ENCODE measurements around the gene CEP128.

The CEP128 gene

GRCh38 chr14:80679273-80679672 lies 262.3 kb downstream of the CEP128 start:
- Histone ChIP-seq H3K36me3 (replicated peaks) (no peaks in the 10 kb centered on the region), H3K27me3 (replicated peaks) (no peaks in the 10 kb centered on the region), H3K27ac (no peak overlapping the region), H3K4me3 (ENCODE audit: low read depth, low read length) (no peak overlapping the region)
- no peak for DNase-seq
- TF ChIP-seq CTCF (IDR thresholded peaks at IDR 0.05; ENCODE audit: low read depth, low read length, missing control alignments): no peak
- in situ Hi-C loops (cut with HindIII; ENCODE audit: low pct_ligation_motif_present, low sequenced_read_pairs): no loop called here

GRCh38 chr14:80678436-80678835 lies 263.1 kb downstream of the CEP128 start:
- Histone ChIP-seq H3K27me3 (replicated peaks) (no peaks in the 10 kb centered on the region), H3K27ac (no peak overlapping the region), H3K36me3 (replicated peaks) (no peaks in the 10 kb centered on the region), H3K4me3 (ENCODE audit: low read depth, low read length) (no peak overlapping the region)
- in situ Hi-C loops (cut with HindIII; ENCODE audit: low pct_ligation_motif_present, low sequenced_read_pairs): no loop called here
- no peak for TF ChIP-seq CTCF (IDR thresholded peaks at IDR 0.05; ENCODE audit: low read depth, low read length, missing control alignments)
- DNase-seq: no peak

GRCh38 chr14:80669426-80669825 lies 272.1 kb downstream of the CEP128 start:
- no peak for TF ChIP-seq CTCF (IDR thresholded peaks at IDR 0.05; ENCODE audit: low read depth, low read length, missing control alignments)
- Histone ChIP-seq H3K36me3 (replicated peaks) (no peaks in the 10 kb centered on the region), H3K27me3 (replicated peaks) (no peaks in the 10 kb centered on the region), H3K4me3 (ENCODE audit: low read depth, low read length) (no peak overlapping the region), H3K27ac (no peak overlapping the region)
- no peak for DNase-seq
- in situ Hi-C loops (cut with HindIII; ENCODE audit: low pct_ligation_motif_present, low sequenced_read_pairs): no loop called here

- DNase-seq: peak; percentile 9
- Histone ChIP-seq H3K27ac (no peak overlapping the region), H3K36me3 (replicated peaks) (no peaks in the 10 kb centered on the region), H3K4me3 (ENCODE audit: low read depth, low read length) (no peak overlapping the region), H3K27me3 (replicated peaks) (no peaks in the 10 kb centered on the region)
- in situ Hi-C loops (cut with HindIII; ENCODE audit: low pct_ligation_motif_present, low sequenced_read_pairs): no loop called here
- TF ChIP-seq CTCF (IDR thresholded peaks at IDR 0.05; ENCODE audit: low read depth, low read length, missing control alignments): no peak
Observed at GRCh38 chr14:80664576-80664975, 277.0 kb downstream of the CEP128 start.

GRCh38 chr14:80663541-80663940 lies 278.0 kb downstream of the CEP128 start:
- in situ Hi-C loops (cut with HindIII; ENCODE audit: low pct_ligation_motif_present, low sequenced_read_pairs): no loop called here
- no peak for DNase-seq
- Histone ChIP-seq H3K4me3 (ENCODE audit: low read depth, low read length) (no peak overlapping the region), H3K27me3 (replicated peaks) (no peaks in the 10 kb centered on the region), H3K36me3 (replicated peaks) (no peaks in the 10 kb centered on the region), H3K27ac (no peak overlapping the region)
- no peak for TF ChIP-seq CTCF (IDR thresholded peaks at IDR 0.05; ENCODE audit: low read depth, low read length, missing control alignments)

GRCh38 chr14:80659783-80660182 lies 281.8 kb downstream of the CEP128 start:
- no peaks in the 10 kb centered on the region for H3K27me3 ChIP-seq (replicated peaks)
- H3K36me3 ChIP-seq (replicated peaks): no peaks in the 10 kb centered on the region
- in situ Hi-C loops (cut with HindIII; ENCODE audit: low pct_ligation_motif_present, low sequenced_read_pairs): no loop called here
- H3K27ac ChIP-seq: no peak overlapping the region
- no peak for DNase-seq
- no peak for TF ChIP-seq CTCF (IDR thresholded peaks at IDR 0.05; ENCODE audit: low read depth, low read length, missing control alignments)
- no peak overlapping the region for H3K4me3 ChIP-seq (ENCODE audit: low read depth, low read length)

Measured in brain microvascular endothelial cell (primary cell).